T-cell (primary cell): ENCODE data around the gene KIF16B. TPM values are rescaled to one million over a fixed set of nuclear protein-coding genes. Genes with fewer than 3 reads are reported as not detected.

ENCODE experiments used
- ATAC-seq, 4 experiments: fragments of 200-7000 bp in 3 of 4; fragments of 150-1000 bp in 1 of 4; cut with Tn5 transposase; replicated peaks in 1 of 4; 1 replicate in 3 of 4; 2 replicates in 1 of 4; pipeline ENCODE4 v1.10.0; 2021; ENCODE audit warnings: moderate library complexity in 3 of 4, mild to moderate bottlenecking in 2 of 4, moderate number of reproducible peaks in 1 of 4
- CTCF ChIA-PET, 2 donors: fragments of 300-600 bp; sonication (Branson Sonifier 250); formaldehyde crosslinking; loops; one replicate each; lab custom pipeline; 2022; ENCODE audit warnings: antibody characterized with exemption in 2 of 2; lab: Charles Lee
- POLR2A ChIA-PET, 2 donors: fragments of 300-600 bp; sonication (Branson Sonifier 250); formaldehyde crosslinking; loops; one replicate each; lab custom pipeline; 2022; ENCODE audit warnings: antibody characterized with exemption in 2 of 2; lab: Charles Lee
- DNase-seq, 35 experiments: peaks; one replicate each; pipeline versions ENCODE4 v3.0.0 to v3.0.0-alpha.2; 2013 to 2023
- H3K27ac ChIP-seq: one replicate; pipeline ENCODE4 v1.5.1; 2013; ENCODE audit warnings: low read length
- H3K27me3 ChIP-seq, 2 experiments: replicated peaks in 1 of 2; 1 replicate in 1 of 2; 2 replicates in 1 of 2; pipeline versions ENCODE4 v1.6.1 to v1.7.0; 2013; ENCODE audit warnings: low read length in 1 of 2, mixed read lengths in 1 of 2; ENCODE audit not compliant: control insufficient read depth in 2 of 2, insufficient read depth in 2 of 2; ENCODE audit errors: extremely low read depth in 1 of 2
- H3K36me3 ChIP-seq, 2 donors: 1 replicate in 1 of 2; 2 replicates in 1 of 2; pipeline versions ENCODE4 v1.6.1 to v1.7.0; 2013; ENCODE audit warnings: low read length in 1 of 2; ENCODE audit not compliant: control insufficient read depth in 2 of 2, insufficient read depth in 1 of 2; ENCODE audit errors: extremely low read depth in 1 of 2
- H3K4me1 ChIP-seq, 2 experiments: 1 replicate in 1 of 2; 2 replicates in 1 of 2; pipeline versions ENCODE4 v1.6.1 to v1.7.0; 2013; ENCODE audit warnings: low read length in 2 of 2, mixed read lengths in 1 of 2; ENCODE audit not compliant: insufficient read depth in 2 of 2, control insufficient read depth in 1 of 2; ENCODE audit errors: extremely low read depth in 1 of 2
- H3K4me3 ChIP-seq, 2 donors: 1 replicate in 1 of 2; 2 replicates in 1 of 2; pipeline versions ENCODE4 v1.5.1 to v1.7.0; 2013; ENCODE audit warnings: mild to moderate bottlenecking in 2 of 2, low read length in 1 of 2, moderate library complexity in 1 of 2; ENCODE audit not compliant: control insufficient read depth in 1 of 2; ENCODE audit errors: extremely low read depth in 1 of 2
- H3K9me3 ChIP-seq: 2 replicates; pipeline ENCODE4 v1.7.0; 2013
- H3K27ac Mint-ChIP-seq, 2 donors: one replicate each; pipeline ENCODE4 v1.8.0; 2020 to 2021; ENCODE audit warnings: mild to moderate bottlenecking in 2 of 2, mixed read lengths in 2 of 2
- H3K27me3 Mint-ChIP-seq, 2 donors: one replicate each; pipeline ENCODE4 v1.8.0; 2021 to 2022; ENCODE audit warnings: mixed read lengths in 2 of 2
- H3K36me3 Mint-ChIP-seq: one replicate; pipeline ENCODE4 v1.8.0; 2021; ENCODE audit warnings: mixed read lengths
- H3K4me1 Mint-ChIP-seq, 3 donors: one replicate each; pipeline ENCODE4 v1.8.0; 2020 to 2022; ENCODE audit warnings: mixed read lengths in 3 of 3, mild to moderate bottlenecking in 1 of 3
- H3K4me3 Mint-ChIP-seq, 3 donors: one replicate each; pipeline ENCODE4 v1.8.0; 2020 to 2022; ENCODE audit warnings: mild to moderate bottlenecking in 3 of 3, mixed read lengths in 3 of 3, moderate library complexity in 3 of 3
- H3K9me3 Mint-ChIP-seq, 3 donors: one replicate each; pipeline ENCODE4 v1.8.0; 2020 to 2022; ENCODE audit warnings: mixed read lengths in 3 of 3
- WGBS: methylation state at CpG from one replicate; pipeline ENCODE4 v1.1.5; 2013; ENCODE audit warnings: missing lambda C conversion rate; ENCODE audit not compliant: insufficient coverage; 5-methylcytosine and 5-hydroxymethylcytosine counted together
- total RNA-seq, 35 experiments: library from RNA in 6 of 35; stranded (reverse) in 6 of 35; fragments of 120-200 nt in 1 of 35; gene quantifications; one replicate each; pipeline versions ENCODE4 v1.2.1 to v1.2.4 and lab custom pipeline; 2013 to 2026

Gene KIF16B
- total RNA-seq, 5 donors from 2014 or later (not counting 1 experiment from before 2014, with no cell fraction given), result 6.8 to 10.2 (median 8.7) TPM

- Mint-ChIP-seq H3K9me3 (peaks cover 0 to 3% (median 3%) of the 10 kb centered on the region in 3 donors), H3K4me1 (no peaks in the 10 kb centered on the region), H3K36me3 (peaks cover 53% of the 10 kb centered on the region), H3K4me3 (no peak overlapping the region), H3K27me3 (no peaks in the 10 kb centered on the region), H3K27ac (no peak overlapping the region)
- Histone ChIP-seq H3K9me3 (no peaks in the 10 kb centered on the region), H3K4me1 (no peaks in the 10 kb centered on the region), H3K27me3 (no peaks in the 10 kb centered on the region), H3K4me3 (no peak overlapping the region), H3K36me3 (no peaks in the 10 kb centered on the region), H3K27ac (no peak overlapping the region)
- POLR2A ChIA-PET, result no interaction called here
- ATAC-seq (no peak), DNase-seq (no peak)
- 86% methylated on average over 1 of the region's 4 CpGs for WGBS
- CTCF ChIA-PET, result no interaction called here
Measured at GRCh38 chr20:16273812-16274555, 299.3 kb downstream of the KIF16B start.

GRCh38 chr20:16272780-16273360, 300.4 kb downstream of the KIF16B start:
- Histone ChIP-seq H3K4me3 (no peak overlapping the region), H3K4me1 (no peaks in the 10 kb centered on the region), H3K9me3 (no peaks in the 10 kb centered on the region), H3K27me3 (no peaks in the 10 kb centered on the region), H3K27ac (no peak overlapping the region), H3K36me3 (no peaks in the 10 kb centered on the region)
- H3K36me3 Mint-ChIP-seq, result peaks cover 55% of the 10 kb centered on the region
- peaks cover 0 to 3% (median 3%) of the 10 kb centered on the region in 3 donors for H3K9me3 Mint-ChIP-seq
- no peak overlapping the region for H3K4me3 Mint-ChIP-seq
- no peaks in the 10 kb centered on the region for H3K4me1 Mint-ChIP-seq
- POLR2A ChIA-PET, result no interaction called here
- DNase-seq, result no peak
- WGBS, result 93% methylated on average over 17 of the region's 20 CpGs
- CTCF ChIA-PET, result no interaction called here
- no peak for ATAC-seq
- no peaks in the 10 kb centered on the region for H3K27me3 Mint-ChIP-seq
- H3K27ac Mint-ChIP-seq, result no peak overlapping the region

- no peaks in the 10 kb centered on the region for H3K36me3 ChIP-seq
- no peaks in the 10 kb centered on the region for H3K27me3 ChIP-seq
- ChIA-PET CTCF (no interaction called here), POLR2A (no interaction called here)
- DNase-seq (no peak), ATAC-seq (no peak)
- Mint-ChIP-seq H3K9me3 (peaks cover 3 to 14% (median 10%) of the 10 kb centered on the region in 3 donors), H3K4me1 (no peaks in the 10 kb centered on the region), H3K27ac (no peak overlapping the region), H3K4me3 (no peak overlapping the region), H3K36me3 (peaks cover 58% of the 10 kb centered on the region), H3K27me3 (no peaks in the 10 kb centered on the region)
- no CpG with 5 or more reads among the region's 1 CpG for WGBS
- no peaks in the 10 kb centered on the region for H3K9me3 ChIP-seq
- H3K4me3 ChIP-seq, result no peak overlapping the region
- H3K27ac ChIP-seq, result no peak overlapping the region
- no peaks in the 10 kb centered on the region for H3K4me1 ChIP-seq
Measured at GRCh38 chr20:16271450-16271849, 301.8 kb downstream of the KIF16B start.

- Histone ChIP-seq H3K36me3 (no peaks in the 10 kb centered on the region), H3K4me1 (no peaks in the 10 kb centered on the region), H3K4me3 (no peak overlapping the region), H3K27ac (no peak overlapping the region), H3K27me3 (no peaks in the 10 kb centered on the region), H3K9me3 (no peaks in the 10 kb centered on the region)
- Mint-ChIP-seq H3K4me3 (no peak overlapping the region), H3K36me3 (peaks cover 59% of the 10 kb centered on the region), H3K9me3 (peaks cover 4 to 16% (median 12%) of the 10 kb centered on the region in 3 donors), H3K27me3 (no peaks in the 10 kb centered on the region), H3K4me1 (no peaks in the 10 kb centered on the region), H3K27ac (no peak overlapping the region)
- ATAC-seq, result no peak
- no CpG with 5 or more reads among the region's 4 CpGs for WGBS
- POLR2A ChIA-PET, result no interaction called here
- no peak for DNase-seq
- CTCF ChIA-PET, result no interaction called here
Measured at GRCh38 chr20:16270989-16271388, 302.3 kb downstream of the KIF16B start.

GRCh38 chr20:16270314-16270931, 302.8 kb downstream of the KIF16B start:
- Histone ChIP-seq H3K9me3 (no peaks in the 10 kb centered on the region), H3K4me3 (no peak overlapping the region), H3K36me3 (no peaks in the 10 kb centered on the region), H3K4me1 (no peaks in the 10 kb centered on the region), H3K27me3 (no peaks in the 10 kb centered on the region), H3K27ac (no peak overlapping the region)
- ChIA-PET POLR2A (no interaction called here), CTCF (no interaction called here)
- peaks cover 10 to 21% (median 18%) of the 10 kb centered on the region in 3 donors for H3K9me3 Mint-ChIP-seq
- DNase-seq, result no peak
- no peaks in the 10 kb centered on the region for H3K4me1 Mint-ChIP-seq
- ATAC-seq, result no peak
- no peak overlapping the region for H3K27ac Mint-ChIP-seq
- no peaks in the 10 kb centered on the region for H3K27me3 Mint-ChIP-seq
- no peak overlapping the region for H3K4me3 Mint-ChIP-seq
- peaks cover 56% of the 10 kb centered on the region for H3K36me3 Mint-ChIP-seq
- 53% methylated on average over 2 of the region's 6 CpGs for WGBS

- ATAC-seq (no peak), DNase-seq (no peak)
- H3K4me1 ChIP-seq, result no peaks in the 10 kb centered on the region
- peaks cover 33% of the 10 kb centered on the region for H3K36me3 Mint-ChIP-seq
- no peaks in the 10 kb centered on the region for H3K36me3 ChIP-seq
- no peak overlapping the region for H3K27ac Mint-ChIP-seq
- WGBS, result 100% methylated on average over 1 of the region's 4 CpGs
- peaks cover 0 to 2% of the 10 kb centered on the region in 2 donors for H3K27me3 Mint-ChIP-seq
- CTCF ChIA-PET, result no interaction called here
- H3K4me3 ChIP-seq, result no peak overlapping the region
- peaks cover 0 to 5% of the 10 kb centered on the region in 2 experiments for H3K27me3 ChIP-seq
- POLR2A ChIA-PET, result no interaction called here
- H3K27ac ChIP-seq, result no peak overlapping the region
- no peak overlapping the region for H3K4me3 Mint-ChIP-seq
- no peaks in the 10 kb centered on the region for H3K9me3 ChIP-seq
- H3K9me3 Mint-ChIP-seq, result peaks cover 8 to 23% (median 19%) of the 10 kb centered on the region in 3 donors
- no peaks in the 10 kb centered on the region for H3K4me1 Mint-ChIP-seq
Measured at GRCh38 chr20:16267526-16267925, 305.7 kb downstream of the KIF16B start.
